Esophagus muscularis mucosa (tissue), 3 donors: ENCODE data around the gene CSNK1D.

Experiments
- POLR2A ChIP-seq: fragments of 450-650 bp; IDR thresholded peaks from one replicate; pipeline ENCODE4 v1.6.1; 2017; ENCODE audit warnings: antibody characterized with exemption, moderate library complexity, mild to moderate bottlenecking, low read depth
- POLR2AphosphoS5 ChIP-seq, 2 donors: sonication (generic); formaldehyde crosslinking; IDR thresholded peaks; one replicate each; pipeline ENCODE4 v1.6.1; 2017; ENCODE audit warnings: antibody characterized with exemption in 2 of 2
- TF ChIP-seq, protein P1 (sequence below), 3 experiments: fragments of 200-600 bp in 2 of 3; fragments of 450-650 bp in 1 of 3; sonication (generic) in 2 of 3; IDR thresholded peaks; one replicate each; pipeline ENCODE4 v1.5.1; 2017 to 2019; ENCODE audit warnings: antibody characterized with exemption in 3 of 3, mild to moderate bottlenecking in 2 of 3, moderate library complexity in 1 of 3

DNA sequence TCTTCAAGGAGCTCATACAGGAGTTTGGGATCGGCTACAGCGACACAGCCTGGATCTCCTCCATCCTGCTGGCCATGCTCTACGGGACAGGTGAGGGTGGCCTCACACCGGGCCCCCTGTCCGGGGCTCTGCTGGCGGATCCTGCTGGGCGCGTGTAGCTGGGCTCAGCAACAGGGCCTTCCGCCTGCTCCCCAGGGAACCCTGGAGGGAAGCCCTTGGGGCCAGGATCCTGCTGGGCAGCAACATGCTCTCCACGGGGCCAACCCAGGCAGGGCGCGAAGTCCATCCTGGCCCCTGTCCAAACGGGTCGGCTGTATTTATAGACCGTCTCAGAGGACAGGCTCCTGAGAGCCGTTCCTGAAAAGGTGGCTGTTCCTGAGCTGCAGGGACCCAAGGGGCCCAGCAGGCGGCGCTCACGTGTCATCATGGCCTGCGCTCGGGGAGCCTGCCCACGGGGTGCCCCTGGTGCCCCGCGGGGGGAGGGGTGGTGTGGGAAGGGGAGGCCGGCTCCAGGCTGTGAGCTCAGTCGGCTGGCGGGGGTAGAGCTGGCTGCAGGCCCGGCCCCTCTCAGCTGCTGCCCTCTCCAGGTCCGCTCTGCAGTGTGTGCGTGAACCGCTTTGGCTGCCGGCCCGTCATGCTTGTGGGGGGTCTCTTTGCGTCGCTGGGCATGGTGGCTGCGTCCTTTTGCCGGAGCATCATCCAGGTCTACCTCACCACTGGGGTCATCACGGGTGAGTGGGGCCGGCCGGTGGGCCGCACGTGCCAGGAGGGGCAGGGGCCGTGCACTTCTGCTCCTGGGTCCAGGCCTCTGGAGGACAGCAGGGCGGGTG is 37.1 kb downstream of the CSNK1D start:
- TF ChIP-seq POLR2A: no peak
- TF ChIP-seq POLR2AphosphoS5 (IDR thresholded peaks at IDR 0.05): peak; percentile 41 to 59
- TF ChIP-seq, protein P1, sequence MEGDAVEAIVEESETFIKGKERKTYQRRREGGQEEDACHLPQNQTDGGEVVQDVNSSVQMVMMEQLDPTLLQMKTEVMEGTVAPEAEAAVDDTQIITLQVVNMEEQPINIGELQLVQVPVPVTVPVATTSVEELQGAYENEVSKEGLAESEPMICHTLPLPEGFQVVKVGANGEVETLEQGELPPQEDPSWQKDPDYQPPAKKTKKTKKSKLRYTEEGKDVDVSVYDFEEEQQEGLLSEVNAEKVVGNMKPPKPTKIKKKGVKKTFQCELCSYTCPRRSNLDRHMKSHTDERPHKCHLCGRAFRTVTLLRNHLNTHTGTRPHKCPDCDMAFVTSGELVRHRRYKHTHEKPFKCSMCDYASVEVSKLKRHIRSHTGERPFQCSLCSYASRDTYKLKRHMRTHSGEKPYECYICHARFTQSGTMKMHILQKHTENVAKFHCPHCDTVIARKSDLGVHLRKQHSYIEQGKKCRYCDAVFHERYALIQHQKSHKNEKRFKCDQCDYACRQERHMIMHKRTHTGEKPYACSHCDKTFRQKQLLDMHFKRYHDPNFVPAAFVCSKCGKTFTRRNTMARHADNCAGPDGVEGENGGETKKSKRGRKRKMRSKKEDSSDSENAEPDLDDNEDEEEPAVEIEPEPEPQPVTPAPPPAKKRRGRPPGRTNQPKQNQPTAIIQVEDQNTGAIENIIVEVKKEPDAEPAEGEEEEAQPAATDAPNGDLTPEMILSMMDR (IDR thresholded peaks at IDR 0.05): peak; percentile 95 to 99 (median 98)
